Mesendoderm (in vitro differentiated cells): ENCODE data around the gene ZNHIT1.
A peak's percentile ranks its signal among the peaks of the same experiment; 100 is the strongest.

ENCODE experiments used
- DNase-seq: peaks from one replicate; pipeline ENCODE4 v3.0.0; 2013
- H2AK5ac ChIP-seq: 2 replicates; pipeline ENCODE4 v1.6.1; 2013; ENCODE audit warnings: low read length, inconsistent platforms
- H2BK120ac ChIP-seq: 2 replicates; pipeline ENCODE4 v1.6.1; 2013; ENCODE audit warnings: low read depth, mild to moderate bottlenecking, low read length, moderate library complexity, mixed read lengths
- H2BK15ac ChIP-seq: replicated peaks from 2 replicates; pipeline ENCODE4 v1.6.1; 2013; ENCODE audit warnings: low read depth, mild to moderate bottlenecking, moderate library complexity
- H2BK5ac ChIP-seq: 2 replicates; pipeline ENCODE4 v1.6.1; 2013; ENCODE audit warnings: low read length, inconsistent platforms
- H3K18ac ChIP-seq: 2 replicates; pipeline ENCODE4 v1.6.1; 2013; ENCODE audit warnings: mild to moderate bottlenecking, low read length, mixed read lengths
- H3K23ac ChIP-seq: one replicate; pipeline ENCODE4 v1.6.1; 2013; ENCODE audit warnings: low read length
- H3K27ac ChIP-seq: 2 replicates; pipeline ENCODE4 v1.5.1; 2013; ENCODE audit warnings: low read depth, mild to moderate bottlenecking, inconsistent platforms, low read length, moderate library complexity
- H3K27me3 ChIP-seq: 2 replicates; pipeline ENCODE4 v1.6.1; 2013; ENCODE audit warnings: low read length, control low read depth, mild to moderate bottlenecking, inconsistent platforms; ENCODE audit not compliant: insufficient read depth, poor library complexity
- H3K36me3 ChIP-seq: 2 replicates; pipeline ENCODE4 v1.6.1; 2013; ENCODE audit warnings: low read length, inconsistent platforms; ENCODE audit not compliant: control insufficient read depth, insufficient read depth
- H3K4ac ChIP-seq: one replicate; pipeline ENCODE4 v1.6.1; 2013; ENCODE audit warnings: low read depth, mild to moderate bottlenecking, low read length, moderate library complexity
- H3K4me1 ChIP-seq: 2 replicates; pipeline ENCODE4 v1.6.1; 2013; ENCODE audit warnings: low read depth, low read length, inconsistent platforms; ENCODE audit not compliant: control insufficient read depth
- H3K4me2 ChIP-seq: 2 replicates; pipeline ENCODE4 v1.6.1; 2013; ENCODE audit warnings: low read length
- H3K4me3 ChIP-seq: 2 replicates; pipeline ENCODE4 v1.5.1; 2013; ENCODE audit warnings: mild to moderate bottlenecking, low read length
- H3K56ac ChIP-seq: one replicate; pipeline ENCODE4 v1.6.1; 2013; ENCODE audit warnings: low read length
- H3K79me1 ChIP-seq: 2 replicates; pipeline ENCODE4 v1.6.1; 2013; ENCODE audit warnings: low read length, inconsistent platforms
- H3K79me2 ChIP-seq: 2 replicates; pipeline ENCODE4 v1.6.1; 2013; ENCODE audit warnings: mild to moderate bottlenecking, low read length; ENCODE audit not compliant: control insufficient read depth, insufficient read depth
- H3K9ac ChIP-seq: 2 replicates; pipeline ENCODE4 v1.6.1; 2013; ENCODE audit warnings: low read length, inconsistent platforms
- H4K5ac ChIP-seq: one replicate; pipeline ENCODE4 v1.6.1; 2013; ENCODE audit warnings: low read length
- H4K8ac ChIP-seq: one replicate; pipeline ENCODE4 v1.6.1; 2013; ENCODE audit warnings: low read depth, mild to moderate bottlenecking, control low read depth, low read length, moderate library complexity
- WGBS: extraction: QIAGEN DNeasy Blood & Tissue Kit; methylation state at CpG from one replicate; pipeline ENCODE4 v1.1.7; 2013; ENCODE audit warnings: low lambda C conversion rate, missing lambda C conversion rate; ENCODE audit not compliant: insufficient coverage; ENCODE audit errors: extremely low coverage; 5-methylcytosine and 5-hydroxymethylcytosine counted together

The ZNHIT1 gene

GRCh38 chr7:101234636-101235035, 16.7 kb downstream of the ZNHIT1 start:
- Histone ChIP-seq H3K79me2 (no peaks in the 10 kb centered on the region), H3K79me1 (no peaks in the 10 kb centered on the region), H2AK5ac (no peak overlapping the region), H4K8ac (no peak overlapping the region), H3K4me2 (no peak overlapping the region), H3K27me3 (no peaks in the 10 kb centered on the region), H2BK120ac (no peak overlapping the region), H3K18ac (no peak overlapping the region), H3K9ac (no peak overlapping the region), H2BK15ac (no peak overlapping the region), H2BK5ac (no peak overlapping the region), H3K27ac (no peak overlapping the region), H3K4ac (no peak overlapping the region), H3K36me3 (no peaks in the 10 kb centered on the region), H4K5ac (no peak overlapping the region), H3K56ac (no peak overlapping the region), H3K4me1 (peaks cover 5% of the 10 kb centered on the region), H3K4me3 (no peak overlapping the region), H3K23ac (no peak overlapping the region)
- no CpG with 5 or more reads among the region's 5 CpGs for WGBS
- no peak for DNase-seq

GRCh38 chr7:101235050-101235449, 17.1 kb downstream of the ZNHIT1 start:
- WGBS, result no CpG with 5 or more reads among the region's 11 CpGs
- H2BK15ac ChIP-seq, result no peak overlapping the region
- no peak overlapping the region for H4K5ac ChIP-seq
- H3K36me3 ChIP-seq, result no peaks in the 10 kb centered on the region
- no peaks in the 10 kb centered on the region for H3K79me1 ChIP-seq
- no peak overlapping the region for H2BK120ac ChIP-seq
- H3K27me3 ChIP-seq, result no peaks in the 10 kb centered on the region
- no peaks in the 10 kb centered on the region for H3K79me2 ChIP-seq
- no peak overlapping the region for H3K4ac ChIP-seq
- H3K18ac ChIP-seq, result no peak overlapping the region
- H3K4me1 ChIP-seq, result peaks cover 5% of the 10 kb centered on the region
- H3K23ac ChIP-seq, result no peak overlapping the region
- no peak overlapping the region for H2AK5ac ChIP-seq
- H3K9ac ChIP-seq, result no peak overlapping the region
- peak; percentile 42 for DNase-seq
- no peak overlapping the region for H3K56ac ChIP-seq
- H2BK5ac ChIP-seq, result no peak overlapping the region
- no peak overlapping the region for H4K8ac ChIP-seq
- H3K4me3 ChIP-seq, result no peak overlapping the region
- no peak overlapping the region for H3K27ac ChIP-seq
- no peak overlapping the region for H3K4me2 ChIP-seq

DNA sequence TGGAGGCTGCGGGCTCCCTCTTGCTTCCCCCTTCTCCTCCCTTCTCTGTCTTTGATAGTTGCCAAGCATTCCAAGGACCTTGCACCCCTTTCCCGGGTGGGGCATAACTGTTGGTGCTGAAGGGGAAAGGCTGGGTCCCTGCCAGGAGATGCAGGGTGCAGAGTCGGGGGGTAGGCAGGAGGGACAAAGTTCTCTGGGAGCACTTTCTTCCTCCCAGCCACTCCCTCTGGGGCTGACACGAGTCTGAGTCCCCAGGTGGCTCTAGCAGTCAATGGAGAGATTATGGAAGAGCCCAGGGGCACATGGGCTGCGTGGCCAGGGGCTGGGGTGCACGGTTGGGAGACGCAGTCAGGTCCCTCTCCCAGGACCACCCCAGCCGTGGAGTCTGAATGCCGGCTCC, 17.6 kb downstream of the ZNHIT1 start:
- Histone ChIP-seq H3K4me3 (no peak overlapping the region), H3K79me1 (no peaks in the 10 kb centered on the region), H2AK5ac (no peak overlapping the region), H3K36me3 (no peaks in the 10 kb centered on the region), H2BK120ac (no peak overlapping the region), H3K4me2 (no peak overlapping the region), H4K8ac (no peak overlapping the region), H2BK5ac (no peak overlapping the region), H3K79me2 (no peaks in the 10 kb centered on the region), H3K56ac (no peak overlapping the region), H3K4me1 (peaks cover 5% of the 10 kb centered on the region), H3K9ac (no peak overlapping the region), H3K27ac (no peak overlapping the region), H3K27me3 (no peaks in the 10 kb centered on the region), H3K18ac (no peak overlapping the region), H3K4ac (no peak overlapping the region), H2BK15ac (no peak overlapping the region), H3K23ac (no peak overlapping the region), H4K5ac (no peak overlapping the region)
- DNase-seq, result no peak
- WGBS, result no CpG with 5 or more reads among the region's 9 CpGs

GRCh38 chr7:101236292-101236835, 18.4 kb downstream of the ZNHIT1 start:
- Histone ChIP-seq H3K4ac (no peak overlapping the region), H3K79me1 (no peaks in the 10 kb centered on the region), H3K79me2 (no peaks in the 10 kb centered on the region)

DNA sequence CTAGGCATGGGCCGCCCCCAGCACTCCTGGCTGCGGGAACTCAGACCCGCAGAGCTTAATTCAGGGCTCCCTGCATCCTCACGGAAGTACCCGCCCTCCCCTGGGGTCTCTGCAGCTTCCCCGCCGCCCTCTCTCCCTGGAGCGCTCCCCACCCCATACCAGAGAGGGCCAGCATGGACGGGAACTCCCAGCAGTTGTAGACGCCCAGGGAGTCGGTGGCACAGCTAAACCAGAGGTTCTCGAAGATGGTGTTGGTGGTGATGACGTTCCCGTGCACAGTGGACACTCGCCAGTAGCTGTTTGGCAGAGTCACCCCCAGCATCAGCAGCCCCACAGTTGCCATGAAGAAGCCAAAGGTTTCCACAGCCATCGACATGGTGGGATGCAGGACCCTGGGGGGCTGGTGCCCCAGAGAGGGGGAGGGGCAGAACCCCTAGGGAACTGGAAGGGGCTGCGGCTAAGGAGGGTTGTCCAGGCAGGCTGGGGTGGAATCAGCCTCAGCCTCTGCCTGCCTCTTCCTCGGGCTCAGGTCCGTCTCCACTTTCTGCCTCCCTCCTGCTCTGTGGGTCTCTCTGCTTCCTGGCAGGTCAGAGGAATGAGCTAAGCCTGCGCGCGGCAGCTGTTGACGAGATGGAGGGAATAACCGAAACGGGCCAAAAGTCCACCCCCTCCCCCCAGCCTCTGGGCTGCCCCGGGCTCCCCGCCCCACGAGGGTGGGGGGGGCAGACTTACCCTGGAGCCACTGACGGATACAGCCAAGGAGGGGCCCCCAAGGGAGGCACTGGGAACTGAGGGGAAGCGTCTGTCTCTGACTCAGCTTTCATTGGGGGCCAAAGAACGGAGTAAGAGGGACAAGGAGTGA, 19.5 kb downstream of the ZNHIT1 start, which contains the start of gene CLDN15:
CLDN15 (minus strand) TSS at position 597 of the 862 bp plus-strand sequence; CDS start at position 376, 221 bp downstream.
- Histone ChIP-seq H3K4me1 (no peaks in the 10 kb centered on the region), H2AK5ac (no peak within 1 kb of the TSS), H3K23ac (no peak within 1 kb of the TSS), H2BK120ac (no peak within 1 kb of the TSS), H3K79me2 (no peaks in the 10 kb centered on the region), H3K4ac (no peak within 1 kb of the TSS), H3K27me3 (no peaks in the 10 kb centered on the region), H3K79me1 (peaks cover 2% of the 10 kb centered on the region), H3K56ac (no peak within 1 kb of the TSS), H4K8ac (no peak within 1 kb of the TSS), H3K27ac (no peak within 1 kb of the TSS), H3K18ac (no peak within 1 kb of the TSS), H3K4me2 (no peak within 1 kb of the TSS), H3K36me3 (no peaks in the 10 kb centered on the region), H3K4me3 (no peak within 1 kb of the TSS), H2BK15ac (no peak within 1 kb of the TSS), H4K5ac (no peak within 1 kb of the TSS), H3K9ac (no peak within 1 kb of the TSS), H2BK5ac (no peak within 1 kb of the TSS)
- WGBS, result no CpG with 5 or more reads among the region's 31 CpGs
- DNase-seq, result no peak

More at GRCh38 chr7:101236292-101236835, 18.4 kb downstream of the ZNHIT1 start:
- H2AK5ac ChIP-seq, result no peak overlapping the region
- H4K8ac ChIP-seq, result no peak overlapping the region
- H2BK120ac ChIP-seq, result no peak overlapping the region
- H3K4me1 ChIP-seq, result peaks cover 5% of the 10 kb centered on the region
- no CpG with 5 or more reads among the region's 21 CpGs for WGBS
- no peaks in the 10 kb centered on the region for H3K36me3 ChIP-seq
- H4K5ac ChIP-seq, result no peak overlapping the region
- no peak overlapping the region for H3K23ac ChIP-seq
- no peak overlapping the region for H3K18ac ChIP-seq
- no peak overlapping the region for H3K4me2 ChIP-seq
- no peak overlapping the region for H2BK5ac ChIP-seq
- H3K27ac ChIP-seq, result no peak overlapping the region
- H3K9ac ChIP-seq, result no peak overlapping the region
- H3K4me3 ChIP-seq, result no peak overlapping the region
- H2BK15ac ChIP-seq, result no peak overlapping the region
- DNase-seq, result no peak
- H3K27me3 ChIP-seq, result no peaks in the 10 kb centered on the region
- H3K56ac ChIP-seq, result no peak overlapping the region
